Thyroid gland (tissue), 4 donors: ENCODE results near the gene YWHAG. TPM values are rescaled to one million over a fixed set of nuclear protein-coding genes. Genes with fewer than 3 reads are reported as not detected.
"Not testable (repeated sequence)": the region's sequence is repeated elsewhere in the genome, so short reads cannot be mapped to it uniquely, and the experiment has no call there.

Experiments
- DNase-seq, 2 donors: peaks; one replicate each; pipeline ENCODE4 v3.0.0-alpha.2; 2019
- H3K27ac ChIP-seq, 3 donors: fragments of 200-600 bp; sonication (generic); 1 replicate in 2 of 3; 2 replicates in 1 of 3; pipeline ENCODE4 v1.5.1; 2016 to 2019; ENCODE audit warnings: mild to moderate bottlenecking in 1 of 3, moderate library complexity in 1 of 3
- H3K27me3 ChIP-seq: fragments of 200-600 bp; sonication (generic); one replicate; pipeline ENCODE4 v1.5.1; 2019
- H3K36me3 ChIP-seq, 2 donors: fragments of 200-600 bp; sonication (generic); one replicate each; pipeline ENCODE4 v1.5.1; 2016 to 2019
- H3K4me1 ChIP-seq, 2 donors: fragments of 200-600 bp; sonication (generic); one replicate each; pipeline ENCODE4 v1.5.1; 2017 to 2019
- H3K4me3 ChIP-seq, 3 donors: fragments of 200-600 bp; sonication (generic); replicated peaks in 1 of 3; 1 replicate in 2 of 3; 2 replicates in 1 of 3; pipeline ENCODE4 v1.5.1; 2016; ENCODE audit warnings: mild to moderate bottlenecking in 1 of 3
- H3K9me3 ChIP-seq: fragments of 200-600 bp; sonication (generic); one replicate; pipeline ENCODE4 v1.5.1; 2017
- CTCF ChIP-seq, 6 experiments: fragments of 200-600 bp in 3 of 6; fragments of 450-650 bp in 3 of 6; sonication (generic) in 3 of 6; IDR thresholded peaks; one replicate each; pipeline ENCODE4 v1.5.1; 2016 to 2019; ENCODE audit warnings: antibody characterized with exemption in 6 of 6, mild to moderate bottlenecking in 2 of 6, inconsistent platforms in 1 of 6, moderate library complexity in 1 of 6
- POLR2A ChIP-seq, 2 donors: fragments of 450-650 bp; IDR thresholded peaks; one replicate each; pipeline ENCODE4 v1.6.1; 2017; ENCODE audit warnings: antibody characterized with exemption in 2 of 2, mild to moderate bottlenecking in 2 of 2, moderate library complexity in 1 of 2
- WGBS, 2 donors: methylation state at CpG; one replicate each; pipeline ENCODE4 v1.1.5; 2017; 5-methylcytosine and 5-hydroxymethylcytosine counted together
- intact Hi-C: fragments of 100-400 bp; cut with DNase I; formaldehyde crosslinking; loops from one replicate; pipeline ENCODE4 v1.15.1; 2023
- total RNA-seq, 4 donors: library from RNA; depleted of rRNA; stranded (reverse); fragments of >200 nt; gene quantifications; one replicate each; pipeline ENCODE4 v1.2.3, GENCODE V29; 2016

YWHAG gene
- total RNA-seq, 4 donors from 2014 or later = 37.4 to 43.4 (median 41.4) TPM

GRCh38 chr7:76394957-76395356 lies 36.2 kb upstream of the YWHAG start:
- Histone ChIP-seq H3K4me3 (no peak overlapping the region), H3K27me3 (no peaks in the 10 kb centered on the region), H3K4me1 (peaks cover 10 to 23% of the 10 kb centered on the region in 2 donors), H3K9me3 (no peaks in the 10 kb centered on the region), H3K27ac (no peak overlapping the region), H3K36me3 (no peaks in the 10 kb centered on the region)
- intact Hi-C loops = no loop called here
- DNase-seq = no peak
- 92 to 97% methylated on average over 7 to 9 of the region's 9 CpGs for WGBS, 2 donors
- TF ChIP-seq CTCF (IDR thresholded peaks at IDR 0.05) = no peak
- TF ChIP-seq POLR2A (IDR thresholded peaks at IDR 0.05) = no peak

GRCh38 chr7:76393116-76394031 lies 34.6 kb upstream of the YWHAG start:
- no peaks in the 10 kb centered on the region for H3K36me3 ChIP-seq
- peak; percentile 96 for DNase-seq
- H3K4me1 ChIP-seq = peaks cover 18 to 29% of the 10 kb centered on the region in 2 donors
- no peaks in the 10 kb centered on the region for H3K9me3 ChIP-seq
- H3K27me3 ChIP-seq = no peaks in the 10 kb centered on the region
- TF ChIP-seq POLR2A (IDR thresholded peaks at IDR 0.05) (peak; percentile 37 to 91), CTCF (IDR thresholded peaks at IDR 0.05) (peak in 1 of 6 experiments; percentile 6)
- peak overlapping the region; percentile 69 to 88 (median 83) for H3K27ac ChIP-seq
- WGBS, 2 donors = 13 to 25% methylated on average over 14 to 20 of the region's 99 CpGs
- intact Hi-C loops = no loop called here
- H3K4me3 ChIP-seq = peak overlapping the region; percentile 31 to 66 (median 45)

GRCh38 chr7:76392531-76393115 lies 33.8 kb upstream of the YWHAG start:
- TF ChIP-seq CTCF (IDR thresholded peaks at IDR 0.05) (no peak), POLR2A (IDR thresholded peaks at IDR 0.05) (no peak)
- Histone ChIP-seq H3K4me3 (peak overlapping the region in 1 of 3 donors; percentile 66), H3K27ac (peak overlapping the region; percentile 10 to 76 (median 46)), H3K27me3 (no peaks in the 10 kb centered on the region), H3K4me1 (peaks cover 15 to 27% of the 10 kb centered on the region in 2 donors), H3K36me3 (no peaks in the 10 kb centered on the region), H3K9me3 (no peaks in the 10 kb centered on the region)
- intact Hi-C loops = no loop called here
- WGBS, 2 donors = 38 to 49% methylated on average over 10 to 12 of the region's 12 CpGs
- DNase-seq = no peak

- intact Hi-C loops = no loop called here
- 91 to 100% methylated on average over 3 to 13 of the region's 13 CpGs for WGBS, 2 donors
- Histone ChIP-seq H3K27me3 (no peaks in the 10 kb centered on the region), H3K4me1 (peaks cover 12 to 18% of the 10 kb centered on the region in 2 donors), H3K9me3 (no peaks in the 10 kb centered on the region), H3K36me3 (no peaks in the 10 kb centered on the region), H3K27ac (no peak overlapping the region), H3K4me3 (no peak overlapping the region)
- TF ChIP-seq CTCF (IDR thresholded peaks at IDR 0.05) (no peak), POLR2A (IDR thresholded peaks at IDR 0.05) (no peak)
- no peak for DNase-seq
Measured at GRCh38 chr7:76390092-76390491, 31.3 kb upstream of the YWHAG start.

GRCh38 chr7:76387789-76388188 lies 29.0 kb upstream of the YWHAG start:
- WGBS, 2 donors = 91 to 95% methylated on average over 6 of the region's 6 CpGs
- H3K4me1 ChIP-seq = peaks cover 11% of the 10 kb centered on the region in 2 donors
- H3K36me3 ChIP-seq, intact Hi-C loops, H3K4me3 ChIP-seq, DNase-seq, H3K27me3 ChIP-seq, H3K9me3 ChIP-seq, H3K27ac ChIP-seq: not testable (repeated sequence)
